Measurements from ENCODE around the gene WWOX.

GRCh38 chr16:78126662-78127061, 27.2 kb downstream of the WWOX start:
- no peak for TF ChIP-seq CTCF (conservative IDR thresholded peaks at IDR 0.05)
- no peak for TF ChIP-seq EZH2 (IDR thresholded peaks at IDR 0.05; ENCODE audit: low read depth)

All from PC-9 (cell line).